Endothelial cell of umbilical vein (primary cell): ENCODE data around the gene MCC. TPM values are rescaled to one million over a fixed set of nuclear protein-coding genes. Genes with fewer than 3 reads are reported as not detected.

Source experiments
- BruUV-seq: library from RNA; stranded (reverse); fragments of 400-500 nt; replicated peaks from 2 replicates; lab custom pipeline; 2021; lab: Mats Ljungman, UMichigan
- CTCF ChIA-PET: fragments of 300-600, 350-600 bp; sonication (Branson Sonifier 250); formaldehyde crosslinking; loops from one replicate; lab custom pipeline; 2021; ENCODE audit warnings: antibody characterized with exemption, inconsistent platforms; lab: Charles Lee
- POLR2A ChIA-PET: fragments of 300-600, 350-600 bp; sonication (Branson Sonifier 250); formaldehyde crosslinking; loops from one replicate; lab custom pipeline; 2021; ENCODE audit warnings: antibody characterized with exemption, inconsistent platforms; lab: Charles Lee
- DNase-seq: peaks from one replicate; pipeline ENCODE4 v3.0.0-alpha.2; 2011; ENCODE audit warnings: low read depth, low spot score
- FAIRE-seq: peaks from 2 replicates; lab custom pipeline; 2011; peaks lifted over from hg19 to GRCh38; lab: Jason Lieb, UNC
- H2AFZ ChIP-seq: 2 replicates; pipeline ENCODE4 v1.6.0; 2012; ENCODE audit warnings: low read depth, low read length, control low read depth, inconsistent platforms
- H3K27ac ChIP-seq: 2 replicates; pipeline ENCODE4 v1.5.1; 2011; ENCODE audit warnings: low read depth, mild to moderate bottlenecking, control low read depth, low read length, moderate library complexity; ENCODE audit not compliant: insufficient read depth
- H3K27me3 ChIP-seq, 2 experiments: 2 replicates each; pipeline versions ENCODE4 v1.6.0 to v1.6.1; 2011; ENCODE audit warnings: low read length in 2 of 2, mixed read lengths in 1 of 2; ENCODE audit not compliant: control insufficient read depth in 2 of 2, insufficient read depth in 2 of 2
- H3K36me3 ChIP-seq, 2 experiments: 2 replicates in 1 of 2; 3 replicates in 1 of 2; pipeline ENCODE4 v1.5.1; 2011; ENCODE audit warnings: low read length in 2 of 2, mild to moderate bottlenecking in 1 of 2, moderate library complexity in 1 of 2; ENCODE audit not compliant: control insufficient read depth in 2 of 2, insufficient read depth in 2 of 2; ENCODE audit errors: extremely low read depth in 1 of 2
- H3K4me1 ChIP-seq: 3 replicates; pipeline ENCODE4 v1.5.1; 2011; ENCODE audit warnings: mild to moderate bottlenecking, low read length; ENCODE audit not compliant: control insufficient read depth, insufficient read depth; ENCODE audit errors: extremely low read depth
- H3K4me2 ChIP-seq: 2 replicates; pipeline ENCODE4 v1.6.1; 2011; ENCODE audit warnings: low read length, control low read depth, mixed read lengths; ENCODE audit not compliant: insufficient read depth
- H3K4me3 ChIP-seq, 3 experiments: fragments of 200-600 bp in 1 of 3; sonication (generic), shearing (Covaris generic) in 1 of 3; replicated peaks in 1 of 3; 2 replicates each; pipeline ENCODE4 v1.5.1; 2011 to 2016; ENCODE audit warnings: control low read depth in 3 of 3, low read length in 3 of 3, mild to moderate bottlenecking in 2 of 3, inconsistent platforms in 1 of 3, low read depth in 1 of 3, moderate library complexity in 1 of 3; ENCODE audit not compliant: insufficient read depth in 1 of 3
- H3K79me2 ChIP-seq: 2 replicates; pipeline ENCODE4 v1.6.0; 2012; ENCODE audit warnings: low read length, inconsistent platforms; ENCODE audit not compliant: control insufficient read depth, insufficient read depth
- H3K9ac ChIP-seq: replicated peaks from 2 replicates; pipeline ENCODE3; 2011; ENCODE audit warnings: low read length, control low read depth; ENCODE audit not compliant: insufficient read depth; ENCODE audit errors: extremely low read depth
- H3K9me1 ChIP-seq: replicated peaks from 3 replicates; pipeline ENCODE4 v1.6.0; 2011; ENCODE audit warnings: mild to moderate bottlenecking, low read length; ENCODE audit not compliant: control insufficient read depth, insufficient read depth; ENCODE audit errors: extremely low read depth
- H3K9me3 ChIP-seq: replicated peaks from 2 replicates; pipeline ENCODE4 v1.5.1; 2012; ENCODE audit warnings: low read length, inconsistent platforms; ENCODE audit not compliant: control insufficient read depth, insufficient read depth
- H4K20me1 ChIP-seq: replicated peaks from 2 replicates; pipeline ENCODE3; 2011; ENCODE audit warnings: mild to moderate bottlenecking, low read length; ENCODE audit not compliant: control insufficient read depth, insufficient read depth; ENCODE audit errors: extremely low read depth
- CTCF ChIP-seq, 2 donors: IDR thresholded peaks; 1 replicate in 1 of 2; 2 replicates in 1 of 2; pipeline ENCODE4 v1.5.1; 2011; ENCODE audit warnings: low read length in 2 of 2, mild to moderate bottlenecking in 2 of 2, moderate library complexity in 2 of 2, control low read depth in 1 of 2, inconsistent platforms in 1 of 2, low read depth in 1 of 2; ENCODE audit not compliant: insufficient read depth in 1 of 2; ENCODE audit errors: extremely low read depth in 1 of 2
- FOS ChIP-seq: IDR thresholded peaks from 2 replicates; pipeline ENCODE4 v1.6.1; 2011; ENCODE audit warnings: mild to moderate bottlenecking, low read length, moderate library complexity, borderline replicate concordance; ENCODE audit not compliant: insufficient read depth
- GATA2 ChIP-seq: IDR thresholded peaks from 2 replicates; pipeline ENCODE4 v1.7.0; 2011; ENCODE audit warnings: low read depth, mild to moderate bottlenecking, moderate library complexity, mixed read lengths, low read length; ENCODE audit not compliant: insufficient read length, insufficient read depth
- JUN ChIP-seq: IDR thresholded peaks from 2 replicates; pipeline ENCODE4 v1.6.1; 2011; ENCODE audit warnings: borderline replicate concordance, low read depth; ENCODE audit not compliant: insufficient read length, insufficient read depth
- POLR2AphosphoS5 ChIP-seq: IDR thresholded peaks from 2 replicates; pipeline ENCODE4 v1.6.1; 2012; ENCODE audit warnings: low read depth, mild to moderate bottlenecking, control low read depth, low read length, moderate library complexity; ENCODE audit not compliant: insufficient read depth
- dilution Hi-C: fragments of 300-500 bp; cut with MboI; formaldehyde crosslinking; loops from one replicate; pipeline ENCODE4 v1.15.0; 2019; ENCODE audit warnings: low sequenced_read_pairs; ENCODE audit not compliant: extremely low pct_ligation_motif_present
- intact Hi-C: fragments of 100-400 bp; cut with micrococcal nuclease; formaldehyde crosslinking; loops from one replicate; pipeline ENCODE4 v1.10.0; 2022
- polyA plus RNA-seq, 4 experiments: library from polyadenylated mRNA; depleted of rRNA in 3 of 4; stranded (reverse) in 3 of 4; unstranded in 1 of 4; fragments of >200 nt; gene quantifications; 2 replicates each; pipeline versions ENCODE4 v1.2.1 to v1.2.3, GENCODE V29; 2011 to 2012; ENCODE audit warnings: missing spikeins in 1 of 4
- total RNA-seq: library from RNA; stranded (reverse); gene quantifications from 2 replicates; pipeline ENCODE4 v1.2.3, GENCODE V29; 2021

The MCC gene
- total and polyA plus RNA-seq, 2 donors (not counting 3 experiments of a cell fraction or from before 2014, with no cell fraction given), result 6.9 to 27.5 TPM

GRCh38 chr5:113166852-113167366 lies 321.3 kb downstream of the MCC start:
- Histone ChIP-seq H3K79me2 (no peaks in the 10 kb centered on the region), H3K36me3 (no peaks in the 10 kb centered on the region), H3K4me1 (peaks cover 32% of the 10 kb centered on the region), H4K20me1 (no peaks in the 10 kb centered on the region), H3K27me3 (no peaks in the 10 kb centered on the region), H3K27ac (no peak overlapping the region), H3K9me3 (no peaks in the 10 kb centered on the region), H3K4me2 (peak overlapping the region; percentile 3), H3K9me1 (no peaks in the 10 kb centered on the region), H3K9ac (no peak overlapping the region), H2AFZ (no peak overlapping the region), H3K4me3 (no peak overlapping the region)
- TF ChIP-seq CTCF (IDR thresholded peaks at IDR 0.05; ENCODE audit: extremely low read depth in 1 of 2, insufficient read depth in 1 of 2, low read depth in 1 of 2, low read length in 2 of 2) (no peak), JUN (peak; percentile 9), FOS (peak; percentile 71), POLR2AphosphoS5 (no peak)
- ChIA-PET POLR2A (no interaction called here), CTCF (interaction anchor here (0.7 to 1.8 kb wide), 8 partner anchors 8 to 344 kb away, joined by 3 to 7 read pairs (median 4); no protein-coding TSS in a partner anchor)
- peak; percentile 72 for DNase-seq
- dilution Hi-C loops, result no loop called here
- intact Hi-C loops, result no loop called here
- no TSS peak for BruUV-seq
- FAIRE-seq, result peak; percentile 86

GRCh38 chr5:113166261-113166660 lies 322.0 kb downstream of the MCC start:
- H3K36me3 ChIP-seq, result no peaks in the 10 kb centered on the region
- ChIA-PET POLR2A (no interaction called here), CTCF (interaction anchor here (0.9 to 1.8 kb wide), 5 partner anchors 9 to 128 kb away, joined by 3 to 7 read pairs (median 4); no protein-coding TSS in a partner anchor)
- no peak overlapping the region for H3K4me3 ChIP-seq
- intact Hi-C loops, result no loop called here
- H3K4me2 ChIP-seq, result no peak overlapping the region
- no peaks in the 10 kb centered on the region for H4K20me1 ChIP-seq
- H3K4me1 ChIP-seq, result peaks cover 32% of the 10 kb centered on the region
- no peak overlapping the region for H3K27ac ChIP-seq
- H3K27me3 ChIP-seq, result no peaks in the 10 kb centered on the region
- FAIRE-seq, result no peak
- H3K79me2 ChIP-seq, result no peaks in the 10 kb centered on the region
- no peak overlapping the region for H2AFZ ChIP-seq
- no TSS peak for BruUV-seq
- dilution Hi-C loops, result no loop called here
- TF ChIP-seq GATA2 (no peak), FOS (no peak)
- no peaks in the 10 kb centered on the region for H3K9me1 ChIP-seq
- H3K9ac ChIP-seq, result no peak overlapping the region
- no peak for DNase-seq
- no peaks in the 10 kb centered on the region for H3K9me3 ChIP-seq
